H1 (cell line): ENCODE data around the gene RABGGTA. TPM values are rescaled to one million over a fixed set of nuclear protein-coding genes. Genes with fewer than 3 reads are reported as not detected.

Source experiments
- CTCF ChIA-PET: fragments of 300-600 bp; sonication (Branson Sonifier 250); formaldehyde crosslinking; loops from one replicate; lab custom pipeline; 2021; ENCODE audit not compliant: partially characterized antibody; lab: Charles Lee
- POLR2A ChIA-PET: fragments of 300-600 bp; sonication (Branson Sonifier 250); formaldehyde crosslinking; loops from one replicate; lab custom pipeline; 2021; ENCODE audit warnings: inconsistent platforms; ENCODE audit not compliant: partially characterized antibody; lab: Charles Lee
- DNase-seq, 2 experiments: peaks; one replicate each; pipeline versions ENCODE4 v3.0.0 to v3.0.0-alpha.2; 2010 to 2022; ENCODE audit warnings: low spot score in 2 of 2, low read depth in 1 of 2, mixed read lengths in 1 of 2
- FAIRE-seq: peaks from 2 replicates; lab custom pipeline; 2011; peaks lifted over from hg19 to GRCh38; lab: Jason Lieb, UNC
- H2AFZ ChIP-seq: 2 replicates; pipeline ENCODE4 v1.8.1; 2012; ENCODE audit warnings: low read length, inconsistent platforms
- H2AK5ac ChIP-seq: 2 replicates; pipeline ENCODE4 v1.6.1; 2013; ENCODE audit warnings: low read depth, low read length
- H2BK120ac ChIP-seq: replicated peaks from 2 replicates; pipeline ENCODE3; 2013; ENCODE audit warnings: low read depth, low read length, inconsistent platforms
- H2BK12ac ChIP-seq: 2 replicates; pipeline ENCODE4 v1.6.1; 2013; ENCODE audit warnings: low read depth, low read length
- H2BK15ac ChIP-seq: 2 replicates; pipeline ENCODE4 v1.6.1; 2013; ENCODE audit warnings: low read length
- H2BK20ac ChIP-seq: 2 replicates; pipeline ENCODE4 v1.6.1; 2013; ENCODE audit warnings: low read length
- H2BK5ac ChIP-seq: 2 replicates; pipeline ENCODE4 v1.6.1; 2013; ENCODE audit warnings: low read depth, low read length
- H3K14ac ChIP-seq: 2 replicates; pipeline ENCODE4 v1.6.1; 2013; ENCODE audit warnings: inconsistent platforms; ENCODE audit not compliant: insufficient read length
- H3K18ac ChIP-seq: 2 replicates; pipeline ENCODE4 v1.6.1; 2013; ENCODE audit warnings: low read length; ENCODE audit errors: extremely low read depth
- H3K23ac ChIP-seq: 2 replicates; pipeline ENCODE4 v1.6.1; 2013; ENCODE audit warnings: inconsistent platforms; ENCODE audit not compliant: insufficient read length
- H3K23me2 ChIP-seq: 2 replicates; pipeline ENCODE4 v1.6.1; 2013; ENCODE audit warnings: low read depth, low read length
- H3K27ac ChIP-seq: 2 replicates; pipeline ENCODE4 v1.6.1; 2011; ENCODE audit warnings: low read depth, low read length, inconsistent platforms
- H3K27me3 ChIP-seq, 4 experiments: replicated peaks in 1 of 4; 1 replicate in 1 of 4; 2 replicates in 3 of 4; pipeline versions ENCODE4 v1.6.1 to v1.8.1; 2011 to 2013; ENCODE audit warnings: low read length in 3 of 4, mild to moderate bottlenecking in 3 of 4, inconsistent platforms in 2 of 4, mixed read lengths in 2 of 4, moderate library complexity in 1 of 4; ENCODE audit not compliant: control insufficient read depth in 3 of 4, insufficient read depth in 3 of 4; ENCODE audit errors: extremely low read depth in 1 of 4
- H3K36me3 ChIP-seq, 4 experiments: 2 replicates each; pipeline versions ENCODE4 v1.6.1 to v1.8.1; 2011 to 2013; ENCODE audit warnings: mild to moderate bottlenecking in 4 of 4, low read length in 3 of 4, moderate library complexity in 2 of 4, control low read depth in 1 of 4, inconsistent platforms in 1 of 4; ENCODE audit not compliant: insufficient read depth in 4 of 4, control insufficient read depth in 2 of 4
- H3K4ac ChIP-seq: replicated peaks from 2 replicates; pipeline ENCODE3; 2013; ENCODE audit warnings: low read length, low read depth, mixed read lengths, inconsistent platforms; ENCODE audit not compliant: insufficient read length
- H3K4me1 ChIP-seq, 4 experiments: replicated peaks in 1 of 4; 1 replicate in 1 of 4; 2 replicates in 3 of 4; pipeline versions ENCODE4 v1.6.1 to v1.8.1; 2011 to 2013; ENCODE audit warnings: low read length in 3 of 4, inconsistent platforms in 2 of 4, mixed read lengths in 1 of 4; ENCODE audit not compliant: insufficient read depth in 4 of 4, control insufficient read depth in 3 of 4
- H3K4me2 ChIP-seq, 2 experiments: 2 replicates each; pipeline versions ENCODE4 v1.6.1 to v1.8.1; 2011 to 2013; ENCODE audit warnings: low read depth in 2 of 2, low read length in 2 of 2, control low read depth in 1 of 2, inconsistent platforms in 1 of 2, mild to moderate bottlenecking in 1 of 2; ENCODE audit not compliant: insufficient read depth in 1 of 2
- H3K4me3 ChIP-seq, 4 experiments: fragments of 200-600, 300-600 bp in 1 of 4; sonication (generic), shearing (Covaris generic), sonication (Bioruptor Twin) in 1 of 4; 2 replicates each; pipeline versions ENCODE4 v1.5.1 to v1.8.1; 2011 to 2016; ENCODE audit warnings: low read length in 4 of 4, low read depth in 3 of 4, control low read depth in 2 of 4, inconsistent platforms in 2 of 4, mild to moderate bottlenecking in 2 of 4, mixed read lengths in 1 of 4, moderate library complexity in 1 of 4; ENCODE audit not compliant: insufficient read depth in 2 of 4; ENCODE audit errors: extremely low read depth in 1 of 4
- H3K56ac ChIP-seq: replicated peaks from 2 replicates; pipeline ENCODE3; 2013; ENCODE audit warnings: low read depth, mild to moderate bottlenecking, mixed read lengths, low read length, inconsistent platforms; ENCODE audit not compliant: insufficient read length
- H3K79me1 ChIP-seq: 2 replicates; pipeline ENCODE4 v1.6.1; 2013; ENCODE audit warnings: low read depth, low read length, control low read depth
- H3K79me2 ChIP-seq, 2 experiments: 2 replicates each; pipeline versions ENCODE4 v1.6.1 to v1.8.1; 2012 to 2013; ENCODE audit warnings: low read length in 2 of 2, mild to moderate bottlenecking in 2 of 2, inconsistent platforms in 1 of 2; ENCODE audit not compliant: insufficient read depth in 2 of 2, control insufficient read depth in 1 of 2
- H3K9ac ChIP-seq, 4 experiments: replicated peaks in 1 of 4; 1 replicate in 1 of 4; 2 replicates in 3 of 4; pipeline versions ENCODE4 v1.6.1 to v1.8.1; 2011 to 2013; ENCODE audit warnings: low read depth in 3 of 4, low read length in 3 of 4, control low read depth in 2 of 4, mild to moderate bottlenecking in 2 of 4, moderate library complexity in 2 of 4, inconsistent platforms in 1 of 4; ENCODE audit errors: extremely low read depth in 1 of 4
- H3K9me3 ChIP-seq, 2 experiments: 2 replicates each; pipeline versions ENCODE4 v1.6.1 to v1.8.1; 2012 to 2013; ENCODE audit warnings: mild to moderate bottlenecking in 2 of 2, moderate library complexity in 2 of 2, control low read depth in 1 of 2, inconsistent platforms in 1 of 2, low read depth in 1 of 2, low read length in 1 of 2, mixed read lengths in 1 of 2; ENCODE audit not compliant: insufficient read depth in 2 of 2
- H4K20me1 ChIP-seq, 2 experiments: replicated peaks in 1 of 2; 2 replicates each; pipeline versions ENCODE3 to v1.8.1; 2011 to 2013; ENCODE audit warnings: inconsistent platforms in 2 of 2, low read length in 2 of 2, mild to moderate bottlenecking in 1 of 2; ENCODE audit not compliant: insufficient read depth in 2 of 2, control insufficient read depth in 1 of 2
- H4K5ac ChIP-seq: 2 replicates; pipeline ENCODE4 v1.6.1; 2013; ENCODE audit warnings: low read length, low read depth, mixed read lengths, inconsistent platforms; ENCODE audit not compliant: insufficient read length
- H4K8ac ChIP-seq: 2 replicates; pipeline ENCODE4 v1.8.0; 2013; ENCODE audit warnings: mild to moderate bottlenecking, moderate library complexity, low read length, inconsistent platforms; ENCODE audit not compliant: insufficient read depth; ENCODE audit errors: extremely low read depth
- H4K91ac ChIP-seq: replicated peaks from 2 replicates; pipeline ENCODE3; 2013; ENCODE audit warnings: low read length, mixed read lengths, inconsistent platforms; ENCODE audit not compliant: insufficient read length
- EP300 ChIP-seq, 2 experiments: IDR thresholded peaks; 1 replicate in 1 of 2; 2 replicates in 1 of 2; pipeline ENCODE4 v1.6.1; 2011 to 2012; ENCODE audit warnings: low read depth in 2 of 2, low read length in 2 of 2, mild to moderate bottlenecking in 2 of 2, borderline replicate concordance in 1 of 2, inconsistent platforms in 1 of 2, moderate library complexity in 1 of 2
- GTF2F1 ChIP-seq: IDR thresholded peaks from 2 replicates; pipeline ENCODE4 v1.6.1; 2012; ENCODE audit warnings: low read depth, low read length, improper control_type of control experiment, borderline replicate concordance
- RFX5 ChIP-seq: IDR thresholded peaks from 2 replicates; pipeline ENCODE4 v1.6.1; 2011; ENCODE audit warnings: low read depth, low read length, improper control_type of control experiment, borderline replicate concordance
- RXRA ChIP-seq: IDR thresholded peaks from 2 replicates; pipeline ENCODE4 v1.6.1; 2011; ENCODE audit warnings: low read depth, mild to moderate bottlenecking, low read length, moderate library complexity; ENCODE audit not compliant: insufficient read depth
- WGBS, 2 experiments: shearing (Covaris generic) in 1 of 2; methylation state at CpG; one replicate each; pipeline versions ENCODE4 v1.1.6 to v1.1.7; 2013 to 2015; ENCODE audit warnings: low lambda C conversion rate in 2 of 2, mixed read lengths in 2 of 2, inconsistent platforms in 1 of 2, low coverage in 1 of 2, missing lambda C conversion rate in 1 of 2; ENCODE audit not compliant: insufficient replicate concordance in 2 of 2, insufficient coverage in 1 of 2, insufficient read length in 1 of 2; ENCODE audit errors: extremely low coverage in 1 of 2, missing lambda C conversion rate in 1 of 2; 5-methylcytosine and 5-hydroxymethylcytosine counted together
- polyA plus RNA-seq, 7 experiments: library from polyadenylated mRNA; depleted of rRNA in 3 of 7; stranded (reverse) in 5 of 7; unstranded in 2 of 7; fragments of >200 nt in 5 of 7; fragments of 200-250 nt in 2 of 7; gene quantifications; 1 replicate in 5 of 7; 2 replicates in 1 of 7; 4 replicates in 1 of 7; pipeline versions ENCODE4 v1.2.1 to v1.2.3, GENCODE V29; 2011 to 2013; ENCODE audit warnings: missing spikeins in 2 of 7, mixed read lengths in 2 of 7
- total RNA-seq: library from RNA; stranded (reverse); fragmentation: NEBNext Ultra II Directional; extraction: Animal tissue kit (Norgen Biotek cat#: 25700); gene quantifications from 2 replicates; pipeline ENCODE4 v1.2.1, GENCODE V29; 2021
- TF ChIP-seq, protein P1 (sequence below): IDR thresholded peaks from 2 replicates; pipeline ENCODE4 v1.6.1; 2011; ENCODE audit warnings: low read length, improper control_type of control experiment

The RABGGTA gene
- total and polyA plus RNA-seq, 2 of the 8 experiments (the other 6 are each of a cell fraction or from before 2014, with no cell fraction given), result 16.0 to 49.8 TPM

GRCh38 chr14:24317141-24317928 lies 45.9 kb upstream of the RABGGTA start:
- Histone ChIP-seq H4K20me1 (peaks cover 0 to 2% of the 10 kb centered on the region in 2 experiments), H3K79me2 (no peaks in the 10 kb centered on the region), H4K91ac (no peak overlapping the region), H3K27me3 (peaks cover 0 to 43% (median 33%) of the 10 kb centered on the region in 4 experiments; a peak in 6 of 7 replicates), H3K9ac (no peak overlapping the region), H3K9me3 (no peaks in the 10 kb centered on the region; a peak in 1 of 4 replicates), H2AFZ (no peak overlapping the region), H3K56ac (no peak overlapping the region), H3K27ac (no peak overlapping the region), H4K8ac (no peak overlapping the region), H3K4ac (no peak overlapping the region), H2BK120ac (no peak overlapping the region), H3K14ac (no peak overlapping the region), H3K18ac (no peak overlapping the region), H2BK15ac (no peak overlapping the region), H2AK5ac (no peak overlapping the region), H3K23ac (no peak overlapping the region), H3K23me2 (no peaks in the 10 kb centered on the region), H2BK12ac (no peak overlapping the region), H3K4me3 (no peak overlapping the region), H3K79me1 (no peaks in the 10 kb centered on the region), H2BK5ac (no peak overlapping the region), H4K5ac (no peak overlapping the region), H3K4me2 (no peak overlapping the region), H3K36me3 (no peaks in the 10 kb centered on the region), H2BK20ac (no peak overlapping the region), H3K4me1 (no peaks in the 10 kb centered on the region; a peak in 2 of 7 replicates)
- FAIRE-seq, result no peak
- WGBS, 2 experiments, result 83% methylated on average over 3 of the region's 3 CpGs; no CpG with 5 or more reads in 1 of the 2 experiments
- POLR2A ChIA-PET, result interaction anchor here (0.6 to 2.0 kb wide), 6 partner anchors 9 to 114 kb away, joined by 3 to 14 read pairs (median 4); partner anchors contain the start of gene CIDEB
- no peak for DNase-seq
- CTCF ChIA-PET, result interaction anchor here (0.9 to 27.8 kb wide), 8 partner anchors 10 to 362 kb away, joined by 3 to 664 read pairs (median 4); partner anchors contain the start of genes ADCY4, CBLN3, CIDEB and KHNYN
- no peak for TF ChIP-seq RXRA
- TF ChIP-seq, protein P1, sequence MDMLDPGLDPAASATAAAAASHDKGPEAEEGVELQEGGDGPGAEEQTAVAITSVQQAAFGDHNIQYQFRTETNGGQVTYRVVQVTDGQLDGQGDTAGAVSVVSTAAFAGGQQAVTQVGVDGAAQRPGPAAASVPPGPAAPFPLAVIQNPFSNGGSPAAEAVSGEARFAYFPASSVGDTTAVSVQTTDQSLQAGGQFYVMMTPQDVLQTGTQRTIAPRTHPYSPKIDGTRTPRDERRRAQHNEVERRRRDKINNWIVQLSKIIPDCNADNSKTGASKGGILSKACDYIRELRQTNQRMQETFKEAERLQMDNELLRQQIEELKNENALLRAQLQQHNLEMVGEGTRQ, result no peak
- no peak for TF ChIP-seq RFX5
- TF ChIP-seq GTF2F1, result no peak
- no peak for TF ChIP-seq EP300 (IDR thresholded peaks at IDR 0.05; ENCODE audit: borderline replicate concordance in 1 of 2, low read depth in 2 of 2, low read length in 2 of 2)
